Tibial artery (tissue), 4 donors: ENCODE results near the gene VEGFC.

Experiments used
- DNase-seq, 2 donors: peaks; one replicate each; pipeline ENCODE4 v3.0.0-alpha.2; 2019
- H3K27ac ChIP-seq, 2 donors: fragments of 200-600 bp; sonication (generic) in 1 of 2; 1 replicate in 1 of 2; 2 replicates in 1 of 2; pipeline ENCODE4 v1.5.1; 2018 to 2019; ENCODE audit warnings: mild to moderate bottlenecking in 1 of 2
- H3K27me3 ChIP-seq, 2 donors: fragments of 200-600 bp; sonication (generic) in 1 of 2; one replicate each; pipeline versions ENCODE4 v1.5.1 to v1.6.0; 2016 to 2019
- H3K36me3 ChIP-seq, 3 donors: fragments of 200-600 bp; sonication (generic) in 2 of 3; one replicate each; pipeline ENCODE4 v1.5.1; 2016 to 2019; ENCODE audit warnings: mild to moderate bottlenecking in 2 of 3
- H3K4me1 ChIP-seq, 4 donors: fragments of 200-600 bp; sonication (generic) in 2 of 4; 1 replicate in 3 of 4; 2 replicates in 1 of 4; pipeline ENCODE4 v1.5.1; 2016 to 2019
- H3K4me3 ChIP-seq, 2 donors: fragments of 200-600 bp; sonication (generic) in 1 of 2; 1 replicate in 1 of 2; 2 replicates in 1 of 2; pipeline ENCODE4 v1.5.1; 2018 to 2019; ENCODE audit warnings: mild to moderate bottlenecking in 2 of 2
- H3K9me3 ChIP-seq, 3 donors: fragments of 200-600 bp; sonication (generic) in 1 of 3; one replicate each; pipeline ENCODE4 v1.5.1; 2016 to 2019
- intact Hi-C: fragments of 100-400 bp; cut with DNase I; formaldehyde crosslinking; loops from one replicate; pipeline ENCODE4 v1.15.0; 2023; ENCODE audit warnings: low total_unique reads
- TF ChIP-seq, protein P1 (sequence below), 2 experiments: fragments of 200-600 bp in 1 of 2; fragments of 450-650 bp in 1 of 2; IDR thresholded peaks; one replicate each; pipeline ENCODE4 v1.5.1; 2017 to 2019; ENCODE audit warnings: antibody characterized with exemption in 2 of 2, mild to moderate bottlenecking in 1 of 2, moderate library complexity in 1 of 2

VEGFC gene

DNA sequence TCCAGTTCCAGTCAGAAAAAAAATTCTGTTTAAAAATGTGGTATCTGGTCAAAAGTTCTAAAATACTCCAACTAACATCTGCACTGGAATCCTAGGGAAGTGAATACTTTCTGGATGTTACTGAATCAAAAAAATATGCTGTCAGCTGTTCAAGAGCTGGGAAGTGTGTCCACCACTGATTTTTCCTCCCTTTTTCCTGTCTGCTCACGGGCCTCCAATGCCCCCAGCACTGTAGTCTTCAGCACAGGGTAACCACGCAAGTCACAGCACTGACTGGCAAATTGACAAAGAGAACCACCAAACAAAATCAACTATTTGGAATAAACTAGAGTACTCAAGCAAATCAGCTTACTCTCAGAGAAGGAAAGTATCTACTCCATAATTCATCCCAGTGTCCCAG is 9.9 kb downstream of the VEGFC start:
- no peaks in the 10 kb centered on the region for H3K9me3 ChIP-seq
- intact Hi-C loops, result no loop called here
- H3K27ac ChIP-seq, result no peak overlapping the region
- no peak overlapping the region for H3K4me3 ChIP-seq
- H3K4me1 ChIP-seq, result no peaks in the 10 kb centered on the region
- TF ChIP-seq, protein P1, sequence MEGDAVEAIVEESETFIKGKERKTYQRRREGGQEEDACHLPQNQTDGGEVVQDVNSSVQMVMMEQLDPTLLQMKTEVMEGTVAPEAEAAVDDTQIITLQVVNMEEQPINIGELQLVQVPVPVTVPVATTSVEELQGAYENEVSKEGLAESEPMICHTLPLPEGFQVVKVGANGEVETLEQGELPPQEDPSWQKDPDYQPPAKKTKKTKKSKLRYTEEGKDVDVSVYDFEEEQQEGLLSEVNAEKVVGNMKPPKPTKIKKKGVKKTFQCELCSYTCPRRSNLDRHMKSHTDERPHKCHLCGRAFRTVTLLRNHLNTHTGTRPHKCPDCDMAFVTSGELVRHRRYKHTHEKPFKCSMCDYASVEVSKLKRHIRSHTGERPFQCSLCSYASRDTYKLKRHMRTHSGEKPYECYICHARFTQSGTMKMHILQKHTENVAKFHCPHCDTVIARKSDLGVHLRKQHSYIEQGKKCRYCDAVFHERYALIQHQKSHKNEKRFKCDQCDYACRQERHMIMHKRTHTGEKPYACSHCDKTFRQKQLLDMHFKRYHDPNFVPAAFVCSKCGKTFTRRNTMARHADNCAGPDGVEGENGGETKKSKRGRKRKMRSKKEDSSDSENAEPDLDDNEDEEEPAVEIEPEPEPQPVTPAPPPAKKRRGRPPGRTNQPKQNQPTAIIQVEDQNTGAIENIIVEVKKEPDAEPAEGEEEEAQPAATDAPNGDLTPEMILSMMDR (IDR thresholded peaks at IDR 0.05), result no peak
- H3K27me3 ChIP-seq, result no peaks in the 10 kb centered on the region
- DNase-seq, result no peak
- no peaks in the 10 kb centered on the region for H3K36me3 ChIP-seq

DNA sequence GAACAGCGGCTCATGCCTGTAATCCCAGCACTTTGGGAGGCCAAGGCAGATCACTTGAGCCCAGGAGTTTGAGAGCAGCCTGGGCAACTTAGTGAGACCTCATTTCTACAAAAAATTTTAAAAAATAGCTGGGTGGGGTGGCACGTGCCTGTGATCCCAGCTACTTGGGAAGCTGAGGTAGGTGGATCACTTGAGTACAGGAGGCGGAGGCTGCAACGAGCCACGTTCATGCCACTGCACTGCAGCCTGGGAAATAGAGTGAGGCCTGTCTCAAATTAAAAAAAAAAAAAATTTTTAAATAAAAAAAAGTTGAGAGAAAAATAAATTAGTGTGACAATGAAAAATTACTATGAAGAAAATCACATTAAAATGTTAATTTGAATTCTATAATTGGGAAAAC is 10.5 kb downstream of the VEGFC start:
- no peaks in the 10 kb centered on the region for H3K4me1 ChIP-seq
- H3K9me3 ChIP-seq, result no peaks in the 10 kb centered on the region
- intact Hi-C loops, result no loop called here
- H3K27me3 ChIP-seq, result no peaks in the 10 kb centered on the region
- TF ChIP-seq, protein P1 (IDR thresholded peaks at IDR 0.05), result no peak
- no peaks in the 10 kb centered on the region for H3K36me3 ChIP-seq
- no peak for DNase-seq
- no peak overlapping the region for H3K27ac ChIP-seq
- no peak overlapping the region for H3K4me3 ChIP-seq

DNA sequence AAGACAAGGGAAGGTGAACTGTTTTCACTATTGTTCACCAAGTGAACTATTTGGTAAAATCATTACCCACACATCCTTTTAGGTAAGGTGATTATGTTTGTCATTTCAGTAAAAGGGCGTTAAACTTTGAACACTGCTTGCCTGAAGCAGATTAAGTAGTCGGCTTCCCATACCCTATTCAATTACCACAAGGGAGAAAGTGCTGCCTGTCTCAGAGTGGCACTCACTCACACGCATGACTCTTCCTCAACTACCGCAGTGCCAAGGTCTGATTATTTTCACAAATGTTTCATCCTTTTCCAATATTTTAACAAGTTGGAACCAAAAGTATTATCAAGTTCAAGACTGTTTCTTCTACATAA is 11.0 kb downstream of the VEGFC start:
- DNase-seq, result no peak
- Histone ChIP-seq H3K9me3 (no peaks in the 10 kb centered on the region), H3K4me1 (no peaks in the 10 kb centered on the region), H3K4me3 (no peak overlapping the region), H3K36me3 (no peaks in the 10 kb centered on the region), H3K27ac (no peak overlapping the region), H3K27me3 (no peaks in the 10 kb centered on the region)
- intact Hi-C loops, result no loop called here
- TF ChIP-seq, protein P1 (IDR thresholded peaks at IDR 0.05), result no peak

DNA sequence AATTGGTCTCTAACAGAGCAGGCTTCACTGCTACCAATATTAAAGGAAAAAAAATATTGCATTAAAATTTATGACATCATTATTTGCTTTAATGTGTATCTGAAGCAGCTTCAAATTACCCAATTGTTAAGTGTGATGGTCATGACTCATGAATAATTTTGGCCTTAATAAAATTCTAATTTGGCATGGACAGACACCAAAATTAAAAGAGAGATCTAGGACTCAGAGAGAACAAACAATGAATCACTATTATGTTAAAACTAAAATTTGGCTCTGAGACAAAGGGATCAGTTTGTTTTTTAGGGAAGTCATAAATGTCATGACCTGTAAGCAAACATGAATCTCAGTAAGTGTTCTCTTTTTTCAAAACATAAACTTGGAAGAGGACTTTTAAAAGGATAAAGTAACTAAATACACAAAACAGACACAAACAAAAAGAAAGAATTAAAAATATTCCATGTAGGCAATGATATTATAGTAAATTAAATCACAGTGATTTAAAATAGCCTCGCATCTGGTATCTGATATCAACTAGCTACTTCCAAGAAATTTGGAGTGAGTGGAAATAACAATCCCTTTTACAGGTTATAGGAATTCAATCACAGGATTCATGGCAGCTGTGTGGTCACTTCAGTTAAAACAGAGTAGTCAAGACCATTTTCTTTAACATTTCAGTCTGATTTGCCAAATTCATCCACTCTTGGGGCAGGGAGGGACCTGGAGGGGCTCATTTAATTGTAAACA is 11.6 kb downstream of the VEGFC start:
- H3K4me3 ChIP-seq, result no peak overlapping the region
- no peaks in the 10 kb centered on the region for H3K27me3 ChIP-seq
- no peaks in the 10 kb centered on the region for H3K36me3 ChIP-seq
- DNase-seq, result no peak
- intact Hi-C loops, result no loop called here
- H3K4me1 ChIP-seq, result no peaks in the 10 kb centered on the region
- TF ChIP-seq, protein P1 (IDR thresholded peaks at IDR 0.05), result no peak
- no peaks in the 10 kb centered on the region for H3K9me3 ChIP-seq
- no peak overlapping the region for H3K27ac ChIP-seq

DNA sequence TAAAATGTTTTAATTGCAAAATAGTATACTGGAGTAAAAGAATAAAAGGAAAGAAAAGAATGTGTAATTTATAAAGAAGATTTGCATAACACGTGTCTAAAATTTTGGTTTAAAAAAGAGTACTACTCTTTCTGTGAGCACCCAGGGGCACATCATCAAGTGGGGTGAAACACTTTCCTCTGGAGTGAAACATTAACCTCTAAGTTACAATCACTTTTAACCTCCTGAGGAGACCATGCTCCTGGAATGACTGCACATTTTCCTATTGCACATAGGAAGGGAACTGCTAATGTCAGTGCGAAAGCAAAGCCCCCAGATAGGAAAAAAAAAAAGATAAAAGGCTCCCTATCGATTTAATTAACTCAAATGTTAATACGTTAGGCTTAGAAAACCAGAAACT is 13.3 kb downstream of the VEGFC start:
- no peaks in the 10 kb centered on the region for H3K4me1 ChIP-seq
- intact Hi-C loops, result no loop called here
- H3K4me3 ChIP-seq, result no peak overlapping the region
- H3K9me3 ChIP-seq, result no peaks in the 10 kb centered on the region
- H3K27ac ChIP-seq, result no peak overlapping the region
- DNase-seq, result no peak
- H3K36me3 ChIP-seq, result no peaks in the 10 kb centered on the region
- TF ChIP-seq, protein P1 (IDR thresholded peaks at IDR 0.05), result no peak
- no peaks in the 10 kb centered on the region for H3K27me3 ChIP-seq

DNA sequence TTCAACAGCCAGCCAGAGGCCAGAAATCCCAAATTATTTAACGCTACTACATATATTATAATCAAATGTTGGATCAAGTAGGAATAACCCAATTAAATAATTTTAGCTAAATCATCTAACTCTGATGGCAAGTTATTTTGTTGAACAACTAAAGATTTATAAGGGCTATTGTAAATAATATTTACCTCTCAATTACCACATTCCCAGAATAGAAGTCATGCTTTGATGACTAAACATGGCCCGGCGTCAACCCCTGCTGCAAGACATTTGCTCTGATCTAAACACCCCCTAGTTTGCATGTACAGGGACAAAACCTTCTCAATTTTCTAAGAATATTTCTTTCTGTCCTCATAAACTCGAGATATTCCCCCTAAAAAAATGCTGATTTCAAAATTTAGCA is 14.2 kb downstream of the VEGFC start:
- TF ChIP-seq, protein P1 (IDR thresholded peaks at IDR 0.05), result no peak
- Histone ChIP-seq H3K27ac (no peak overlapping the region), H3K4me1 (no peaks in the 10 kb centered on the region), H3K9me3 (no peaks in the 10 kb centered on the region), H3K36me3 (no peaks in the 10 kb centered on the region), H3K27me3 (no peaks in the 10 kb centered on the region), H3K4me3 (no peak overlapping the region)
- intact Hi-C loops, result no loop called here
- no peak for DNase-seq
